ENCODE results near the gene PRKCA.

Gene PRKCA

DNA sequence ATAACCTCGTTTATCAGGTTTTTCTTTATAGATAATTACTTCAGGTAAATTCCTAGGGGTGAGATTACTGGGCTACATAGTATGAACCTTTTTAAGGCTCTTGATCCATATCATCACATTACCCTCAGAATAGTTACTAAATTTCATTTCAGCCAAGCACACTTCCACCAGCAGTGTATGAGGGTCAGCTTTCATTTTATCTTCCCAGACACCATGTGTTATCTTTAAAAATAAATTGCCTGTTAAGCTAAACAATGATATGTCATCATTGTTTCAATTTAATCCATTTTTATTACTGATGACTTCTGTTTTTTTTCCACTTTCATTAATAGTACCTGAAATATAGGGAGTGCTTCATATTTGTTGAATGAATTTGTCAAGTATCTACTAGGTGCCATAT, 33.4 kb downstream of the PRKCA start:
- no peak for DNase-seq (ENCODE audit: low read depth)
- TF ChIP-seq, protein P1, sequence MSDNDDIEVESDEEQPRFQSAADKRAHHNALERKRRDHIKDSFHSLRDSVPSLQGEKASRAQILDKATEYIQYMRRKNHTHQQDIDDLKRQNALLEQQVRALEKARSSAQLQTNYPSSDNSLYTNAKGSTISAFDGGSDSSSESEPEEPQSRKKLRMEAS (IDR thresholded peaks at IDR 0.05; ENCODE audit: low read depth, low read length): no peak
- TF ChIP-seq MYC (IDR thresholded peaks at IDR 0.05; ENCODE audit: low read depth, low read length) (no peak), POLR2A (IDR thresholded peaks at IDR 0.05; ENCODE audit: extremely low read depth, insufficient read length) (no peak)
- TF ChIP-seq, protein P2, sequence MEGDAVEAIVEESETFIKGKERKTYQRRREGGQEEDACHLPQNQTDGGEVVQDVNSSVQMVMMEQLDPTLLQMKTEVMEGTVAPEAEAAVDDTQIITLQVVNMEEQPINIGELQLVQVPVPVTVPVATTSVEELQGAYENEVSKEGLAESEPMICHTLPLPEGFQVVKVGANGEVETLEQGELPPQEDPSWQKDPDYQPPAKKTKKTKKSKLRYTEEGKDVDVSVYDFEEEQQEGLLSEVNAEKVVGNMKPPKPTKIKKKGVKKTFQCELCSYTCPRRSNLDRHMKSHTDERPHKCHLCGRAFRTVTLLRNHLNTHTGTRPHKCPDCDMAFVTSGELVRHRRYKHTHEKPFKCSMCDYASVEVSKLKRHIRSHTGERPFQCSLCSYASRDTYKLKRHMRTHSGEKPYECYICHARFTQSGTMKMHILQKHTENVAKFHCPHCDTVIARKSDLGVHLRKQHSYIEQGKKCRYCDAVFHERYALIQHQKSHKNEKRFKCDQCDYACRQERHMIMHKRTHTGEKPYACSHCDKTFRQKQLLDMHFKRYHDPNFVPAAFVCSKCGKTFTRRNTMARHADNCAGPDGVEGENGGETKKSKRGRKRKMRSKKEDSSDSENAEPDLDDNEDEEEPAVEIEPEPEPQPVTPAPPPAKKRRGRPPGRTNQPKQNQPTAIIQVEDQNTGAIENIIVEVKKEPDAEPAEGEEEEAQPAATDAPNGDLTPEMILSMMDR (IDR thresholded peaks at IDR 0.05; ENCODE audit: low read depth, low read length): no peak
- H3K4me3 ChIP-seq (ENCODE audit: low read depth, low read length): no peak overlapping the region

DNA sequence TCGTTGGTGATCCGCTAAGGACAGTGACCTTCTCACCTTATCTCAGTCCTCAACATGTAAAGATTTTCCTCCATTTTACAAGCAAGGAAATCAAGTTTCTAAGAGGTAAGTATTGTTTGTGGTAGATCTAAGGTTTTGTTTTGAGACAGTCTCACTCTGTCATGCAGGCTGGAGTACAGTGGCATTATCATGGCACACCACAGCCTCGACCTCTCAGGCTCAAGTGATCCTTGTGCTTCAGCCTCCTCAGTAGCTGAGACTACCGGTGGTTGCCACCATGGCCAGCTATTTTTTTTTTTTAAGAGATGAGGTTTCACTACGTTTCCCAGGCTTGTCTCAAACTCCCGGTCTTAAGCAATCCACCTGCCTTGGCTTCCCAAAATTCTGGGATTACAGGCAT, 34.9 kb downstream of the PRKCA start:
- DNase-seq (ENCODE audit: low read depth): no peak
- no peak overlapping the region for H3K4me3 ChIP-seq (ENCODE audit: low read depth, low read length)
- TF ChIP-seq, protein P1 (IDR thresholded peaks at IDR 0.05; ENCODE audit: low read depth, low read length): no peak
- TF ChIP-seq, protein P2 (IDR thresholded peaks at IDR 0.05; ENCODE audit: low read depth, low read length): no peak
- TF ChIP-seq POLR2A (IDR thresholded peaks at IDR 0.05; ENCODE audit: extremely low read depth, insufficient read length): no peak
- TF ChIP-seq MYC (IDR thresholded peaks at IDR 0.05; ENCODE audit: low read depth, low read length): no peak

DNA sequence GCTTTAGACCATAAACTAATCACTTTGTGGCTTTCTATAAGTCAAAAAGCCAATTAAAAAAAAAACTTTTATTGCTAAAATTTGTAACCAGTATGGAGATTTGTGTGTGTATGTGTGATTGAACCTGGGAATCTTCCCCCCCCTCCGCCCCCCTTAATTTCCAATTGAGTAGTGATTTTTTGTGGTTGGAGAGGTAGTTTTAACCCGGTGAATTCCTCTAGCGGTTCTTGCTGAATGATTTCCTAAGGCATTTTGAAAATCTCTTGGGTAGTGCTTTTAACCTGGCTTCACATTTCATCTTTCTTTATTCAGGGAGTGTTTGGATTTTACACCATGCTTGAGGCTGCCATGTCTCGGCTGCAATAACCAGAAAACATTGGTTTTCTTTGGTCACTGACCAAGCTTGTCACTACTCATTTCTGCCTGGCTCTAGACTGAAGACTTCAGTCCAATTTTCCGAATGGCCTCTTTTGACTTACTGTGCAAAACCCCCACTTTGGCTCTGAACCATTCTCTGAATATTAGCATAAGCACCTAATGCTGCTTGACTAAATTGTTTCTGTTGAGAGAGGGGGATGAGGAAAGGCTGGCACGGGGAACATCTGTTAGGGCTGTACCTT, 35.6 kb downstream of the PRKCA start:
- no peak overlapping the region for H3K4me3 ChIP-seq (ENCODE audit: low read depth, low read length)
- TF ChIP-seq, protein P2 (IDR thresholded peaks at IDR 0.05; ENCODE audit: low read depth, low read length): no peak
- TF ChIP-seq, protein P1 (IDR thresholded peaks at IDR 0.05; ENCODE audit: low read depth, low read length): no peak
- TF ChIP-seq POLR2A (IDR thresholded peaks at IDR 0.05; ENCODE audit: extremely low read depth, insufficient read length): no peak
- no peak for TF ChIP-seq MYC (IDR thresholded peaks at IDR 0.05; ENCODE audit: low read depth, low read length)
- no peak for DNase-seq (ENCODE audit: low read depth)

DNA sequence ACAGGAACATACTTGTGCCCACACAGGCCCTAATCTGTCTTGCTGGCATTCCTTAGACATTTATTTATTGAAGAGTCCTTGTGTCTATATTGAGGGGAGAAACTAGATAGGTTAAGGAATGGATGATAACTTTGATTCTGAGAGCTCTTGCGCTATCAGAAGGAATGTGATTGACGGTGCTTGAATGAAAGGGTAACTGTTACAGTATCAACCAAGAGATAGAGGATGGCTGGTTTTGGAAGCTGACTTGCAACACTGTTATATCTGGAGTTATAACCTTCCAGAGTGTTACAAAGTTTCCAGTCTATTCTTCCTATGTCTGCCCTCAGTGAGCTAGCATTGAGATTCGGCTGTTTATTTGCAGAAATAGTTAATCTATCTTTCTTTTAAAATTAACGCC, 36.5 kb downstream of the PRKCA start:
- no peak overlapping the region for H3K4me3 ChIP-seq (ENCODE audit: low read depth, low read length)
- TF ChIP-seq POLR2A (IDR thresholded peaks at IDR 0.05; ENCODE audit: extremely low read depth, insufficient read length) (no peak), MYC (IDR thresholded peaks at IDR 0.05; ENCODE audit: low read depth, low read length) (no peak)
- TF ChIP-seq, protein P2 (IDR thresholded peaks at IDR 0.05; ENCODE audit: low read depth, low read length): no peak
- no peak for DNase-seq (ENCODE audit: low read depth)

DNA sequence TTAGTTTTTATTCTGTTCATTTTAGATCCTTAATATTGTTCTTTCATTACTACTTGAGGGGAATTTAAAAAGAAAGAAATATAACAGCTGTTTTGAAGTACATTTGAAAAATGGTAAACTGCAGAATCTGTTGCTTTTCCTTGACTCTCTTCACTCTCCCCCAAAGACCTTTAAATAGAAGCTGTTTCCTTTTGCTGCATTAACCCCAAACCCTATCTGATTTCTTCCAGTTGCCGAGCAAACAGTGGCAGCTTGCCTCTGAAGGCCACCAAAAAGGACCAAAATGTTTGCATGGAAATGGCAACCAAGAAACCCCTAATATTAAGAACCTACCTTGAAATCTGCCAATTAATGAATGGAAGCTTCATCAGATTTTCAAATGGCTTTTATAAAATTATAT, 37.1 kb downstream of the PRKCA start:
- DNase-seq (ENCODE audit: low read depth): no peak
- no peak overlapping the region for H3K4me3 ChIP-seq (ENCODE audit: low read depth, low read length)
- TF ChIP-seq POLR2A (IDR thresholded peaks at IDR 0.05; ENCODE audit: extremely low read depth, insufficient read length) (no peak), MYC (IDR thresholded peaks at IDR 0.05; ENCODE audit: low read depth, low read length) (no peak)
- TF ChIP-seq, protein P2 (IDR thresholded peaks at IDR 0.05; ENCODE audit: low read depth, low read length): no peak
- TF ChIP-seq, protein P1 (IDR thresholded peaks at IDR 0.05; ENCODE audit: low read depth, low read length): no peak

DNA sequence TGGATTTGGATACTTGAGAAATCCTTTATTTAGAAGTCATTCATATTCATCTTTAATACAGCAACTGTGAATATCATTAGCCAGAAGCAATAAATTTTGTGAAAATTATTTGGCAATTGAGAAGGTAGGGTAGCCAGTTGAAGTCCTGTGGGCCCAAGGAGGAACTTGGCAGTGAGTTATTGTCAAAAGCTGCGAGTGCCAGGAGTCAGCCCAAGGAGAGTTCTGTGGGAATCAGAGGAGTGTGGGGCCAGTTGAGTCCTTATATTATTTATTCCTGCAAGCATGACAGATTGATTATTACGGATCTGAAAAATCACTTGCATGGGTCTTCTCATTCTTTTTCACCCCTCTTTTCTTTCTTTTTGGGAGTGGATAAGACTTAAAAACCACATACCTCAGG, 38.3 kb downstream of the PRKCA start:
- no peak overlapping the region for H3K4me3 ChIP-seq (ENCODE audit: low read depth, low read length)
- DNase-seq (ENCODE audit: low read depth): no peak
- TF ChIP-seq POLR2A (IDR thresholded peaks at IDR 0.05; ENCODE audit: extremely low read depth, insufficient read length): no peak
- TF ChIP-seq MYC (IDR thresholded peaks at IDR 0.05; ENCODE audit: low read depth, low read length): no peak
- TF ChIP-seq, protein P2 (IDR thresholded peaks at IDR 0.05; ENCODE audit: low read depth, low read length): no peak

Measured in NB4 (cell line).